ENCODE results near the gene KIZ.

Gene KIZ

DNA sequence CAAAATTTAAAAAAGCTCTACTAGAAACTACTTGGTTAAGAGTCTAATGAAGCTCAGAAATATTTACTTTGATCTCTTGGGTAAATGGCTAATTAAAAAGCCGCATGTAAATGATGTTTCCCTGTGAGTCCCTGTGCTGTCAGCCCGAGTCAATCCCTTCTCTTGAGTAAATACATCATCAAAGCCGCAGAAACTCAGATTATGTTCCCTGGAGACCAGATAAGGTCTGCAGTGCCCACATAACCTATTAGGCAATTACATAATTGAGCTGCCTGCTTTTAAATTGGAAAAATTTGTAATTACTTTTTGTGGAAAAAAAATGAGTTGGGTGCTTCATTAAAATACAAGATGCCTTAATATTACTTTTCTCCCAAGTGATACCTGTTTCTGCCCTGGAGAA lies 83.1 kb downstream of the KIZ start:
- no CpG with 5 or more reads among the region's 3 CpGs for WGBS, 2 donors (ENCODE audit: extremely low coverage in 2 of 2, insufficient read length in 2 of 2, insufficient replicate concordance in 1 of 2)
- no peak overlapping the region for H3K18ac ChIP-seq (ENCODE audit: low read length)
- H3K27me3 ChIP-seq (ENCODE audit: control insufficient read depth in 3 of 3, insufficient read depth in 3 of 3, low read depth in 1 of 3, low read length in 3 of 3), result no peaks in the 10 kb centered on the region
- no peak overlapping the region for H3K14ac ChIP-seq (ENCODE audit: low read length)
- no peaks in the 10 kb centered on the region for H3K79me1 ChIP-seq (ENCODE audit: low read depth, low read length)
- H4K8ac ChIP-seq (ENCODE audit: low read depth, low read length), result no peak overlapping the region
- no peak overlapping the region for H3K4ac ChIP-seq (ENCODE audit: low read length)
- H3K36me3 ChIP-seq (replicated peaks in 1 of 2; ENCODE audit: control insufficient read depth in 2 of 2, insufficient read depth in 2 of 2, low read length in 2 of 2), result no peaks in the 10 kb centered on the region
- H2BK15ac ChIP-seq (ENCODE audit: low read length), result no peak overlapping the region
- no peak overlapping the region for H2AK5ac ChIP-seq (ENCODE audit: low read depth, low read length)
- no peak overlapping the region for H3K4me2 ChIP-seq (ENCODE audit: insufficient read depth, low read length, poor library complexity, severe bottlenecking)
- no peak overlapping the region for H2BK5ac ChIP-seq (ENCODE audit: low read length)
- H2BK120ac ChIP-seq (ENCODE audit: low read depth, low read length), result no peak overlapping the region
- H3K27ac ChIP-seq (replicated peaks; ENCODE audit: low read length), result no peak overlapping the region
- H2AFZ ChIP-seq (ENCODE audit: low read length), result no peak overlapping the region
- no peak overlapping the region for H3K23ac ChIP-seq (ENCODE audit: low read depth, low read length, poor library complexity)
- peaks cover 0 to 4% of the 10 kb centered on the region in 2 donors for H3K4me1 ChIP-seq (ENCODE audit: control insufficient read depth in 2 of 2, insufficient read depth in 1 of 2, low read depth in 1 of 2, low read length in 2 of 2)
- H3K9me3 ChIP-seq (replicated peaks in 1 of 2; ENCODE audit: control insufficient read depth in 2 of 2, insufficient read depth in 1 of 2, low read depth in 1 of 2, low read length in 2 of 2), result no peaks in the 10 kb centered on the region
- no peak overlapping the region for H4K91ac ChIP-seq (ENCODE audit: low read depth, low read length, poor library complexity)
- no peak overlapping the region for H3K4me3 ChIP-seq (ENCODE audit: low read length in 2 of 2)
- no peak overlapping the region for H2BK12ac ChIP-seq (ENCODE audit: low read length)
- no peak for DNase-seq (ENCODE audit: low spot score)
- H3K9ac ChIP-seq (ENCODE audit: low read depth, low read length, poor library complexity), result no peak overlapping the region

DNA sequence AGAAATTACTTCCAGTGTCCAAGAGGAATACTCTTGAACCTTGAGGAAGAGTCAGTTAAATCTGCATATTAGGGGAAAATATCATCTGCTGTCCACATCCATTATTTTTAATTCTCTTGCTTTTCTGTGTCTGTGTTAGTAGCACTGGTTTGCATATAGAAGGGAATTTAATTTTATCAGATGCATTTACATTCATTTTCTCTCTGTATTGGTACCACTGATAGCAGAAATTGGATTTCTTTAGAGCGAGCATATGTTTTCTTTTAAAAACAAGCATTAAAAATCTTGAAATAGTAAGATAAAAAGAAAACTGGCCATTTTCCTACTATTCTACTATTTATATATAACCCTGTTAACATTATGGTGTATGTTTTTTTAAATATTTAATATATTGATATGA lies 83.8 kb downstream of the KIZ start:
- H2BK5ac ChIP-seq (ENCODE audit: low read length), result no peak overlapping the region
- no peaks in the 10 kb centered on the region for H3K79me1 ChIP-seq (ENCODE audit: low read depth, low read length)
- no peak overlapping the region for H3K23ac ChIP-seq (ENCODE audit: low read depth, low read length, poor library complexity)
- H3K4ac ChIP-seq (ENCODE audit: low read length), result no peak overlapping the region
- no peak overlapping the region for H2AFZ ChIP-seq (ENCODE audit: low read length)
- H4K8ac ChIP-seq (ENCODE audit: low read depth, low read length), result no peak overlapping the region
- no peak overlapping the region for H3K4me2 ChIP-seq (ENCODE audit: insufficient read depth, low read length, poor library complexity, severe bottlenecking)
- no CpG with 5 or more reads among the region's 1 CpG for WGBS, 2 donors (ENCODE audit: extremely low coverage in 2 of 2, insufficient read length in 2 of 2, insufficient replicate concordance in 1 of 2)
- no peak for DNase-seq (ENCODE audit: low spot score)
- peaks cover 2 to 6% of the 10 kb centered on the region in 2 donors for H3K4me1 ChIP-seq (ENCODE audit: control insufficient read depth in 2 of 2, insufficient read depth in 1 of 2, low read depth in 1 of 2, low read length in 2 of 2)
- no peak overlapping the region for H2BK15ac ChIP-seq (ENCODE audit: low read length)
- no peak overlapping the region for H3K27ac ChIP-seq (replicated peaks; ENCODE audit: low read length)
- no peak overlapping the region for H3K18ac ChIP-seq (ENCODE audit: low read length)
- no peak overlapping the region for H2BK120ac ChIP-seq (ENCODE audit: low read depth, low read length)
- H2BK12ac ChIP-seq (ENCODE audit: low read length), result no peak overlapping the region
- no peak overlapping the region for H3K14ac ChIP-seq (ENCODE audit: low read length)
- H2AK5ac ChIP-seq (ENCODE audit: low read depth, low read length), result no peak overlapping the region
- H3K9me3 ChIP-seq (replicated peaks in 1 of 2; ENCODE audit: control insufficient read depth in 2 of 2, insufficient read depth in 1 of 2, low read depth in 1 of 2, low read length in 2 of 2), result no peaks in the 10 kb centered on the region
- H3K36me3 ChIP-seq (replicated peaks in 1 of 2; ENCODE audit: control insufficient read depth in 2 of 2, insufficient read depth in 2 of 2, low read length in 2 of 2), result no peaks in the 10 kb centered on the region
- no peak overlapping the region for H3K9ac ChIP-seq (ENCODE audit: low read depth, low read length, poor library complexity)
- no peak overlapping the region for H4K91ac ChIP-seq (ENCODE audit: low read depth, low read length, poor library complexity)
- no peaks in the 10 kb centered on the region for H3K27me3 ChIP-seq (ENCODE audit: control insufficient read depth in 3 of 3, insufficient read depth in 3 of 3, low read depth in 1 of 3, low read length in 3 of 3)
- H3K4me3 ChIP-seq (ENCODE audit: low read length in 2 of 2), result no peak overlapping the region

DNA sequence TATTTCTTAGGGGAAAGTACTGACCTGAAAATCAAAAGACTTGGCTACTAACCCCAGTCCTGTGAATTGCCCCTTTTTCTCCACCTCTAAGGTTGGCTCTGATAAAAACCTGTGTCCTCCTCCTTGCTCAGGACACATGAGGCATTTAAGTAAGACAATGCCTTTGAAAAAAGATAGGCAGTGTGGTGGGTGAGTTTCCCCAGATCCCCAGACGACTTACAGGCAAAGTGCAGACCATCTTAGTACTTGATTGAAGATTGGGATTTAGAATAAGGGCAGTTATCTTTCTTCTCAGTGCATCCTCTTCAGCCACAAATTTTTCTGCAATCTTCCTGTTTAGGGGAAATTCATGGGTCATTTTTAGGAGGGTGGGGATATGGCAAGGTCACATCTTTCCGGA lies 87.8 kb downstream of the KIZ start:
- Histone ChIP-seq H3K4me3 (ENCODE audit: low read length in 2 of 2) (no peak overlapping the region), H2BK15ac (ENCODE audit: low read length) (no peak overlapping the region), H3K18ac (ENCODE audit: low read length) (no peak overlapping the region), H2AK5ac (ENCODE audit: low read depth, low read length) (no peak overlapping the region), H3K4me1 (ENCODE audit: control insufficient read depth in 2 of 2, insufficient read depth in 1 of 2, low read depth in 1 of 2, low read length in 2 of 2) (peaks cover 2 to 6% of the 10 kb centered on the region in 2 donors), H4K8ac (ENCODE audit: low read depth, low read length) (no peak overlapping the region), H3K27ac (replicated peaks; ENCODE audit: low read length) (no peak overlapping the region), H4K91ac (ENCODE audit: low read depth, low read length, poor library complexity) (no peak overlapping the region), H3K9me3 (replicated peaks in 1 of 2; ENCODE audit: control insufficient read depth in 2 of 2, insufficient read depth in 1 of 2, low read depth in 1 of 2, low read length in 2 of 2) (no peaks in the 10 kb centered on the region), H3K79me1 (ENCODE audit: low read depth, low read length) (no peaks in the 10 kb centered on the region), H2BK120ac (ENCODE audit: low read depth, low read length) (no peak overlapping the region), H3K27me3 (ENCODE audit: control insufficient read depth in 3 of 3, insufficient read depth in 3 of 3, low read depth in 1 of 3, low read length in 3 of 3) (no peaks in the 10 kb centered on the region), H3K4ac (ENCODE audit: low read length) (no peak overlapping the region), H3K9ac (ENCODE audit: low read depth, low read length, poor library complexity) (no peak overlapping the region), H2AFZ (ENCODE audit: low read length) (no peak overlapping the region), H2BK5ac (ENCODE audit: low read length) (no peak overlapping the region), H2BK12ac (ENCODE audit: low read length) (no peak overlapping the region), H3K36me3 (replicated peaks in 1 of 2; ENCODE audit: control insufficient read depth in 2 of 2, insufficient read depth in 2 of 2, low read length in 2 of 2) (no peaks in the 10 kb centered on the region), H3K14ac (ENCODE audit: low read length) (no peak overlapping the region), H3K4me2 (ENCODE audit: insufficient read depth, low read length, poor library complexity, severe bottlenecking) (no peak overlapping the region), H3K23ac (ENCODE audit: low read depth, low read length, poor library complexity) (no peak overlapping the region)
- WGBS, 2 donors (ENCODE audit: extremely low coverage in 2 of 2, insufficient read length in 2 of 2, insufficient replicate concordance in 1 of 2), result no CpG with 5 or more reads among the region's 2 CpGs
- DNase-seq (ENCODE audit: low spot score), result no peak

DNA sequence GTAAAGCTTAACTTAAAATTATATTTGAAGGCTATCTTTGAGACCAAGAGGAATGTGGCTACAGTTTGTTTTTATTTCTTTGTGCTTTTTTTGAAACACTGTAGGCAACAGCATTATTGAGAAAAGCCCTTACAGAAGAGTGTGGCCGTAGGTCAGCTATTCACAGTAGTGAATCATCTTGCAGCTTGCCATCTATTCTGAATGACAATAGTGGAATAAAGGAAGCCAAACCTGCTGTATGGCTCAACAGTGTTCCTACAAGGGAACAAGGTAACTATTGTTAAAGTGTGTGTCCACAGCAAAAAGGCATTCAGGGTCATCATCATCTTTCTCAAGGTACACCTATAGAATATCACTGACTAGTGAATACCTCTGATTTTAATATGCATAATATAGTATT lies 88.5 kb downstream of the KIZ start:
- Histone ChIP-seq H3K4ac (ENCODE audit: low read length) (no peak overlapping the region), H2BK120ac (ENCODE audit: low read depth, low read length) (no peak overlapping the region), H2BK12ac (ENCODE audit: low read length) (no peak overlapping the region), H2AFZ (ENCODE audit: low read length) (no peak overlapping the region), H3K36me3 (replicated peaks in 1 of 2; ENCODE audit: control insufficient read depth in 2 of 2, insufficient read depth in 2 of 2, low read length in 2 of 2) (no peaks in the 10 kb centered on the region), H2AK5ac (ENCODE audit: low read depth, low read length) (no peak overlapping the region), H3K79me1 (ENCODE audit: low read depth, low read length) (no peaks in the 10 kb centered on the region), H3K27me3 (ENCODE audit: control insufficient read depth in 3 of 3, insufficient read depth in 3 of 3, low read depth in 1 of 3, low read length in 3 of 3) (no peaks in the 10 kb centered on the region), H2BK15ac (ENCODE audit: low read length) (no peak overlapping the region), H3K27ac (replicated peaks; ENCODE audit: low read length) (no peak overlapping the region), H3K9ac (ENCODE audit: low read depth, low read length, poor library complexity) (no peak overlapping the region), H4K8ac (ENCODE audit: low read depth, low read length) (no peak overlapping the region), H4K91ac (ENCODE audit: low read depth, low read length, poor library complexity) (no peak overlapping the region), H3K4me3 (ENCODE audit: low read length in 2 of 2) (no peak overlapping the region), H3K4me1 (ENCODE audit: control insufficient read depth in 2 of 2, insufficient read depth in 1 of 2, low read depth in 1 of 2, low read length in 2 of 2) (peaks cover 2 to 7% of the 10 kb centered on the region in 2 donors), H3K9me3 (replicated peaks in 1 of 2; ENCODE audit: control insufficient read depth in 2 of 2, insufficient read depth in 1 of 2, low read depth in 1 of 2, low read length in 2 of 2) (no peaks in the 10 kb centered on the region), H3K18ac (ENCODE audit: low read length) (no peak overlapping the region), H2BK5ac (ENCODE audit: low read length) (no peak overlapping the region), H3K4me2 (ENCODE audit: insufficient read depth, low read length, poor library complexity, severe bottlenecking) (no peak overlapping the region), H3K14ac (ENCODE audit: low read length) (no peak overlapping the region), H3K23ac (ENCODE audit: low read depth, low read length, poor library complexity) (no peak overlapping the region)
- no peak for DNase-seq (ENCODE audit: low spot score)
- no CpG with 5 or more reads among the region's 1 CpG for WGBS, 2 donors (ENCODE audit: extremely low coverage in 2 of 2, insufficient read length in 2 of 2, insufficient replicate concordance in 1 of 2)
